Smooth muscle cell (in vitro differentiated cells): ENCODE data around the gene OXNAD1. TPM values are rescaled to one million over a fixed set of nuclear protein-coding genes. Genes with fewer than 3 reads are reported as not detected.
A peak's percentile ranks its signal among the peaks of the same experiment; 100 is the strongest.

ENCODE experiments used
- DNase-seq: peaks from one replicate; lab custom pipeline; 2025; ENCODE audit not compliant: unreplicated experiment; lab: John Stamatoyannopoulos, UW
- H2AFZ ChIP-seq: fragments of 200-600 bp; sonication (generic); 2 replicates; pipeline ENCODE4 v1.6.0; 2016; ENCODE audit warnings: antibody characterized with exemption, low read depth, mild to moderate bottlenecking
- H3F3A ChIP-seq: fragments of 200-600 bp; sonication (generic); 2 replicates; pipeline ENCODE4 v1.6.0; 2017; ENCODE audit warnings: antibody characterized with exemption, low read depth
- H3K27ac ChIP-seq: fragments of 200-600 bp; sonication (generic); 2 replicates; pipeline ENCODE4 v1.5.1; 2016; ENCODE audit warnings: low read depth, mild to moderate bottlenecking
- H3K27me3 ChIP-seq: fragments of 200-600 bp; sonication (generic); 2 replicates; pipeline ENCODE4 v1.6.1; 2016; ENCODE audit warnings: low read depth, mild to moderate bottlenecking
- H3K36me3 ChIP-seq: fragments of 200-600 bp; sonication (generic); 2 replicates; pipeline ENCODE4 v1.5.1; 2016; ENCODE audit warnings: low read depth
- H3K4me1 ChIP-seq: fragments of 200-600 bp; sonication (generic); 2 replicates; pipeline ENCODE4 v1.5.1; 2016; ENCODE audit warnings: low read depth
- H3K4me2 ChIP-seq: fragments of 200-600 bp; sonication (generic); 2 replicates; pipeline ENCODE4 v1.6.0; 2016; ENCODE audit warnings: mild to moderate bottlenecking
- H3K4me3 ChIP-seq: fragments of 200-600 bp; sonication (generic); 2 replicates; pipeline ENCODE4 v1.5.1; 2016; ENCODE audit warnings: mild to moderate bottlenecking
- H3K79me2 ChIP-seq: fragments of 200-600 bp; sonication (generic); 2 replicates; pipeline ENCODE4 v1.6.0; 2016; ENCODE audit warnings: low read depth, mild to moderate bottlenecking
- H3K9ac ChIP-seq: fragments of 200-600 bp; sonication (generic); 2 replicates; pipeline ENCODE4 v1.6.0; 2016; ENCODE audit warnings: low read depth
- H3K9me3 ChIP-seq: fragments of 200-600 bp; sonication (generic); replicated peaks from 2 replicates; pipeline ENCODE4 v1.5.1; 2016; ENCODE audit warnings: low read depth
- H4K20me1 ChIP-seq: fragments of 200-600 bp; sonication (generic); 2 replicates; pipeline ENCODE4 v1.6.0; 2016; ENCODE audit warnings: low read depth
- CTCF ChIP-seq: fragments of 200-600 bp; sonication (generic); IDR thresholded peaks from 2 replicates; pipeline ENCODE4 v1.5.1; 2017; ENCODE audit warnings: borderline replicate concordance, mild to moderate bottlenecking, antibody characterized with exemption; ENCODE audit not compliant: insufficient read depth, poor library complexity, severe bottlenecking
- WGBS: methylation state at CpG from one replicate; pipeline ENCODE4 v1.1.7; 2016; ENCODE audit warnings: low lambda C conversion rate; 5-methylcytosine and 5-hydroxymethylcytosine counted together
- polyA plus RNA-seq: library from polyadenylated mRNA; unstranded; fragments of >200 nt; fragmentation: Nextera tagmentation; extraction: Ambion mirVana; gene quantifications from 2 replicates; pipeline ENCODE4 v1.2.1, GENCODE V29; 2016
- total RNA-seq: library from RNA; depleted of rRNA; stranded (reverse); fragments of >200 nt; gene quantifications from 2 replicates; pipeline ENCODE4 v1.2.3, GENCODE V29; 2014

Gene OXNAD1
- total and polyA plus RNA-seq, 2 experiments from 2014 or later, result 12.4 to 15.7 TPM

GRCh38 chr3:16313886-16314645 is 49.1 kb downstream of the OXNAD1 start:
- no peak overlapping the region for H3K4me3 ChIP-seq
- H4K20me1 ChIP-seq, result no peaks in the 10 kb centered on the region
- no peaks in the 10 kb centered on the region for H3K9me3 ChIP-seq
- no peaks in the 10 kb centered on the region for H3K27me3 ChIP-seq
- no peak overlapping the region for H3K27ac ChIP-seq
- no peak for TF ChIP-seq CTCF
- H3K36me3 ChIP-seq, result no peaks in the 10 kb centered on the region
- no peaks in the 10 kb centered on the region for H3F3A ChIP-seq
- H3K9ac ChIP-seq, result no peak overlapping the region
- DNase-seq, result no peak
- 78% methylated on average over 5 of the region's 5 CpGs for WGBS
- H3K79me2 ChIP-seq, result no peaks in the 10 kb centered on the region
- no peaks in the 10 kb centered on the region for H3K4me1 ChIP-seq
- no peak overlapping the region for H2AFZ ChIP-seq
- H3K4me2 ChIP-seq, result no peak overlapping the region

DNA sequence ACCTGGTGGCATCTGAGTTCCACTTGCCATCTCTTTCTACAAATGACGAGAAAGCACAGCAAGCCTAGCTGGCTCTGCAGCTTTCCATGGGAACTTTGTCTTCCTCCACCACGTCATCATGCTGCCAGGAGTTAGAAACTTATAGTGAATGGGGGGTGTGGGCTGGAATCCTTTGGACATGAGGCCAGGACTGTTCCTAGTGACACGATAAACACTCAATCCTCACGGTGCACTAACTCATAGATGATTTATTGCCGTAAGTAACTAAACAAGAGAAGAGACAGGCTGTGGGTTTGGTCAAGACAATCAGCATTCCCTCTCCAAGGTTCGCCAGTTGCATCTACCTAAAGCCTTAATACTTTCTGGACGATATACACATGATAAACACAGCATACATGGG is 50.6 kb downstream of the OXNAD1 start:
- Histone ChIP-seq H3K9ac (no peak overlapping the region), H3K4me1 (no peaks in the 10 kb centered on the region), H3K4me3 (no peak overlapping the region), H3K27ac (peak overlapping the region; percentile 31), H4K20me1 (no peaks in the 10 kb centered on the region), H3K4me2 (no peak overlapping the region), H2AFZ (no peak overlapping the region), H3K9me3 (no peaks in the 10 kb centered on the region), H3K79me2 (no peaks in the 10 kb centered on the region), H3F3A (no peaks in the 10 kb centered on the region), H3K27me3 (no peaks in the 10 kb centered on the region), H3K36me3 (no peaks in the 10 kb centered on the region)
- DNase-seq, result no peak
- 85% methylated on average over 7 of the region's 7 CpGs for WGBS
- no peak for TF ChIP-seq CTCF

- no peaks in the 10 kb centered on the region for H4K20me1 ChIP-seq
- WGBS, result 87% methylated on average over 3 of the region's 3 CpGs
- H3K4me2 ChIP-seq, result no peak overlapping the region
- H3K27ac ChIP-seq, result no peak overlapping the region
- no peak overlapping the region for H3K4me3 ChIP-seq
- no peak overlapping the region for H3K9ac ChIP-seq
- no peaks in the 10 kb centered on the region for H3K27me3 ChIP-seq
- H3K4me1 ChIP-seq, result no peaks in the 10 kb centered on the region
- H3K36me3 ChIP-seq, result no peaks in the 10 kb centered on the region
- H3K9me3 ChIP-seq, result no peaks in the 10 kb centered on the region
- H2AFZ ChIP-seq, result no peak overlapping the region
- no peaks in the 10 kb centered on the region for H3F3A ChIP-seq
- TF ChIP-seq CTCF, result no peak
- no peak for DNase-seq
- H3K79me2 ChIP-seq, result no peaks in the 10 kb centered on the region
Observed at GRCh38 chr3:16316396-16316795, 51.4 kb downstream of the OXNAD1 start.
